Activated CD4-positive, CD25-positive, alpha-beta regulatory T cell (primary cell): Measurements from ENCODE around the gene MME.

Experiments
- DNase-seq, 4 experiments: peaks; one replicate each; lab custom pipeline; 2025; lab: John Stamatoyannopoulos, UW

MME gene

GRCh38 chr3:155147588-155147987 is 67.5 kb downstream of the MME start:
- no peak for DNase-seq

- DNase-seq: no peak
Measured at GRCh38 chr3:155149494-155149893, 69.4 kb downstream of the MME start.

- no peak for DNase-seq
Measured at GRCh38 chr3:155153242-155154186, 73.4 kb downstream of the MME start.

GRCh38 chr3:155154255-155154654 is 74.1 kb downstream of the MME start:
- no peak for DNase-seq

GRCh38 chr3:155158346-155159037 is 78.4 kb downstream of the MME start:
- DNase-seq: no peak

- DNase-seq: no peak
Measured at GRCh38 chr3:155159301-155159700, 79.2 kb downstream of the MME start.

- DNase-seq: no peak
Measured at GRCh38 chr3:155161640-155162292, 81.6 kb downstream of the MME start.

GRCh38 chr3:155164306-155164705 is 84.2 kb downstream of the MME start:
- no peak for DNase-seq

- no peak for DNase-seq
Measured at GRCh38 chr3:155166441-155166840, 86.3 kb downstream of the MME start.

GRCh38 chr3:155169197-155169596 is 89.1 kb downstream of the MME start:
- DNase-seq: no peak

GRCh38 chr3:155173771-155174170 is 93.7 kb downstream of the MME start:
- DNase-seq: no peak

GRCh38 chr3:155178810-155179436 is 98.8 kb downstream of the MME start:
- no peak for DNase-seq

- DNase-seq: no peak
Measured at GRCh38 chr3:155179437-155179827, 99.3 kb downstream of the MME start.

- DNase-seq: no peak
Measured at GRCh38 chr3:155179966-155180757, 100.0 kb downstream of the MME start.

- DNase-seq: no peak
Measured at GRCh38 chr3:155182467-155182866, 102.3 kb downstream of the MME start.

GRCh38 chr3:155184011-155184410 is 103.9 kb downstream of the MME start:
- no peak for DNase-seq

GRCh38 chr3:155185631-155186071 is 105.5 kb downstream of the MME start:
- no peak for DNase-seq

GRCh38 chr3:155188031-155188430 is 107.9 kb downstream of the MME start:
- DNase-seq: no peak

- DNase-seq: no peak
Measured at GRCh38 chr3:155189478-155189877, 109.4 kb downstream of the MME start.

GRCh38 chr3:155190691-155191090 is 110.6 kb downstream of the MME start:
- no peak for DNase-seq
